GM19372 (cell line): ENCODE measurements around the gene PFDN5.
"Not testable (repeated sequence)": the region's sequence is repeated elsewhere in the genome, so short reads cannot be mapped to it uniquely, and the experiment has no call there.

Experiments used
- ATAC-seq: cut with Tn5 transposase; IDR thresholded peaks from one replicate; pipeline ENCODE4 v1.9.1; 2021; ENCODE audit warnings: mild to moderate bottlenecking, low read depth, moderate library complexity; ENCODE audit not compliant: unreplicated experiment

The PFDN5 gene

DNA sequence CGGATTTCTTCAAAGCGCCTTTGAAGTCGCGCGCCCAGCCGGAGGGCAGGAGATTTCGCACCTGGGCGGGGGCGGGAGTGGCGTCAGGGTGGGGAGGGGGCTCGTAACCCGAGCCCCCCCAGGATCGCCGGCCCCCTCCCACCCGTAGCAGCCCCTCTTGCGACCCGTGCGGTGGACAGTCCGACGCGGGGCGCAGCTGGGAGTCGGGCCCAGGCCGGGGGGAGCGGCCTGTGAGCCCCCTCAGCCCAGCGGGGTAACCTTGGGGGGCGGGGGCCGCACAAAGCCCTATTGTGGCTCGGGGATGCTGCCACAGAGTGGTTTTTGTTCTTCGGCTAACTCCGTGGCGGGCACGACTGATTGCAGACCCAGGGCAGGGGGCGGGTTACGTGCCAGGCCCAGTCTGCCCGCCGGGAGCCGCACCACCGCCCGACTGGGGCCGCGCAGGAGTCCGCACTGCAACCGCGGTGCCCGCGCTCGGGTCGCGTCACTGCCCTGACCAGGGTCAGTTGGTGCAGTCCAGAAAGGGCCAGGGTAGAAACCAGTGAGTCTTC, 30.2 kb downstream of the PFDN5 start:
- ATAC-seq, result no peak

DNA sequence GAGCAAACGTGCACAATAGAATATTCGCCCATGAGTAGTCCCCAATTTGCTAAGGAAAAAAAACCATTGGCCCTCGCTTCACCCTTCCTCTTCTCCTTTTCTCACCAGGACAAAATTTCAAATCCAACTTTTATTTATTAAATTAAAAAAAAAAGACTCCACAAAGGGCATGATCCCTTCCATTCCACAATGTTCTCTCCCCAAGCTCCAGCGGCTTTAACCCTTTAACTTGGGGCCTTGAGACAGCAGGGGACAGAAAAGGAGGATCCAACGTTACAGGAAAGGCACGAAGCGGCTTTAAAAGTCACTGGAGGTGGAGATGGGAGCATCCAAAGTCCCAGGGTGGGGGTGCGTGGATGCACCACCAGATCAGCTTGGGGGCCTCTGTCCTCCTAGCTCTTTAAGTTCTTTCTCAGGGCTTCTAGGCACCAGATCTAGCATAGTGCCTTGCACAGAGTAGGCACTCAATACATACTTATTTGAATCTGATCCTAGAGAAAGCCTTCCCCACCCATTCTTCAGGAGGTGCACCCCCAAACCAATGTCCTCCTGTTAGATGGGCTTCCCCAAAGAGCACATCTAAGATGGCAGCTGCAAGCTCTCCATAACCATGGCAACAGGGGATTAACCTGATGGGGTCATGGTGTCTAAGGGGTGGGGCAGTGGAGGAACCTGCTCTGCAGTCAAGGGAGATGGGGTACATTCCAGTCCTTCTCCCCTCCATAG, 31.3 kb downstream of the PFDN5 start:
- ATAC-seq, result no peak

GRCh38 chr12:53327435-53328042, 32.2 kb downstream of the PFDN5 start:
- no peak for ATAC-seq

DNA sequence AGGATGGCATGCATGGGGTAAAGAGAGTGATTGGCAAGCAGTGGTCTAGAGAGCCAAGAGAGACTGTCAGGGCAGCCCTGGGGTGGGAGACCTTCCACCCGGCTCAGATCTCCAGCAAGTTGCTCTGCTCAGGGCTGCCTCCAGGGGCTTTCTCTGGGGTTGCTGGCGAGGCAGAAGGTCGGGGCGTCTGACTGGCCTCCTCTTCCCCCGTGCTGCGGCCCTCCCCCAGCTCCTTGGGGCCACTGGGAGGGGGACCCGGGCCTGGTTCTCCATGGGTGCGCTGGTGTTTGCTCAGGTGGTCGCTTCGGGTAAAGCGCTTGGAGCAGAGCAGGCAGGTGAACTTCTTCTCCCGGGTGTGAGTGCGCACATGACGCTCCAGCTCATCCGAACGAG, 32.7 kb downstream of the PFDN5 start:
- ATAC-seq, result no peak

DNA sequence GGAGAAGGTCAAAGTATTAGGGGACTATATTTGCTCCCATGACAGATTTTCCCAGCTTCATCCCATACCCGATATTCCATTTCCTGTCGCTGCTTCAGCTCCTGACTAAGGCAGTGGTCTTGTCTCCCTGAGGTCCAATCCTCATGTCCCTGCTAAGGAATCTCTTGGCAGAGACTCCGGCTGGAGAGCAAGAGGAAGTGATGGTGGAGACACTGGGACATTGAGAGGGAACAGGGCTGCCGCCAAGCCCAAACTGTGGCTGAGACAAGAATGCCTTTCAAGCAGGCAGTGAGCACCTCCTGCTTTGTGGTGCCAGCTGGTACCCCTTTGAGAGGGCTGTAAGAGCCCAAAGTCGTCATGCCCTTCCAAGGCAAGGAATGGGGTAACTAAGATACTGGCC, 35.3 kb downstream of the PFDN5 start:
- no peak for ATAC-seq

DNA sequence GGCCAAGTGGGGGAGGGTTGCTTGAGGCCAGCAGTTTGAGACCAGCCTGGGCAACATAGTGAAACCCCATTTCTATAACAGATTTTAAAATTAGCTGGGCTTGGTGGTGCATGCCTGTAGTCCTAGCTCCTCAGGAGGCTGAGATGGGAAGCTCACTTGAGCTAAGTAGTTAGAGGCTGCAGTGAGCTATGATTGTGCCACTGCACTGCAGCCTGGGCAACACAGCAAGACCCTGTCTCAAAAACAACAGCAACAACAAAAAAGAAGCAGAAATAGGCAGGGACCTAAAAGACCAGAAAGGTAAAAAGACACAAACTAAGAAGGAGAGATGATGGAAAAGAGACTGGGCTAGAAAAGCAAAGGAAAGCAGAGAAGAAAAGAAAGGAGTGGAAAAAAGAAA, 37.0 kb downstream of the PFDN5 start:
- ATAC-seq, result not testable (repeated sequence)

DNA sequence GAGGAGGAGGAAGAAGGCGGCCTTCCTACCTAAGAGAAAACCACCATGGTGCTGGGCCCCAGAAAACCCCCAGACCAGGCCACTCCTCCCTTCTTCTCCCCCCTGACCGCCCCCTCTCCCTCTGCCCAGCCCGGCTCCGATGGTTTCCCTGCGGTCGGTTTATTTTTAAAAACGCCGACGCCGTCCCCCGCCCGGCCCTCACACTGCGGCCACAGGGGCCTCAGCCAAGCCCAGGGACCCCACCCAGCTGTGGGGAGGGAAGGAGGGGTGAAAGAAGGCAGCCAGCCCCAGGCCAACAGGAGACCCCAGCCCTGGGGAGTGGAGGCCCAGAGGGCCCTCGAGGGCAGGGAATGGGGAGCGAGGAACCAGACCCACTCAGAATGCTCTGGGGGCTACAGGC, 37.4 kb downstream of the PFDN5 start:
- ATAC-seq, result no peak

GRCh38 chr12:53333289-53333688, 37.9 kb downstream of the PFDN5 start:
- no peak for ATAC-seq

DNA sequence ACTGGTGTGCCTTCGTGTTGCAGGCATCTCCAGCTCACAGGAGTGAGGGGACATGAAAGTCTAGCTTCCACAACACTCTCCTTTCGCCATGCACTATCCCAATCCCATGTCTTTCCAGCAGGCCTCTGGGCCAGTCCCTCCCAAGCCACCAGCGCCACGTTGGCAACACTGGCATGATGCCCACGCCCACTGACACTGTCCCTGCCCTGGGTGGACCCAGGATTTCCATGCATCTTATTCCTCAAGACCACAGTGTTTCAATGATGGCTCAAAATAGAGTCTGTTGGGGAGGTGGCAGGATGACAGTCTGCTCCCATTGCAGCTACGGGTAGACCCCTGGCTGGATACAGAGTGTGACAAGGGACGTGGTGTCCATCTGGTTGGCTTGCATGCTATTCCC, 38.5 kb downstream of the PFDN5 start:
- ATAC-seq, result no peak

- no peak for ATAC-seq
Measured at GRCh38 chr12:53334822-53335221, 39.5 kb downstream of the PFDN5 start.

- ATAC-seq, result no peak
Measured at GRCh38 chr12:53336181-53336681, 40.9 kb downstream of the PFDN5 start, which contains the start of gene SP7. SP7 (minus strand) TSS chr12:53336354; CDS start chr12:53335646, 708 bp downstream.

DNA sequence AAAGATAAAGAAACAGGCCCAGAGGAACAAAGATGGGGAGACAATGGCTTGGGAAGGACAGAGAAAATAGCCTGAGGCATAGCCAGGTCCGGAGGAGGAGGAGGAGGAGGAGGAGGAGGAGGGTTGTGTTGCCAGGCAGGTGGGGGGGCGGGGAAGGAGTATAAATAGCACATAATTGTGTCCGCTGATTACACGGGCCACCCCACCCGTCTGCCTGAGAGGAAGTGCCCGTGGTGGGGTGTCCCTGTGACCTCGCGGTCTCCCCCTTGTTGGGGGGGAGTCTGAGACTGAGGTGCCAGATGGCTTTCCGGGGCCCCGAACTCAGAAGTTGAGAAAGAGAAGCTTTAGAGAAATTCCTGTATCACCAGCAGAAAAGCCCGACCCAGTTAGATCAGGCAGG, 42.7 kb downstream of the PFDN5 start:
- no peak for ATAC-seq

GRCh38 chr12:53338916-53339315, 43.6 kb downstream of the PFDN5 start:
- no peak for ATAC-seq

DNA sequence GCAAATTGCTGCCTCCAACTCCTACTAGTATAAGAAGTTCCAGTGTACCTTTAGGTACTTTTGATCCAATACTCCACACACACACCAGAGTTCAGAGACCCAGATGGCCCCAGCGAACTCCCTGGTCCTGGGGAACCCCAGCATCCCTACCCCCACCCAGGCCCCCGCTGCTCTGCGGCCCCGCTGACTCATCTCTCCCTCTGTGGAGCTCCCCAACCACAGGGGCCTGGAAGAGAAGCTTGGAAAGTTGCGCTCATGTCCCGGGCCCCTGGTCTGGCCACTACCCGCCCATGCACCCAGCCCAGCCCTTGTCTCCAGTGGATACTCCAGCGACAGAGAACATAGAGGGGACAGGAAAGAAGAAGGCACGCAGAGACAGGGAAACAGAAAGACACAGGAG, 45.1 kb downstream of the PFDN5 start:
- ATAC-seq, result no peak

GRCh38 chr12:53343449-53343848, 48.1 kb downstream of the PFDN5 start:
- no peak for ATAC-seq

- ATAC-seq, result no peak
Measured at GRCh38 chr12:53343969-53344368, 48.6 kb downstream of the PFDN5 start.

- no peak for ATAC-seq
Measured at GRCh38 chr12:53344487-53344823, 49.1 kb downstream of the PFDN5 start.

DNA sequence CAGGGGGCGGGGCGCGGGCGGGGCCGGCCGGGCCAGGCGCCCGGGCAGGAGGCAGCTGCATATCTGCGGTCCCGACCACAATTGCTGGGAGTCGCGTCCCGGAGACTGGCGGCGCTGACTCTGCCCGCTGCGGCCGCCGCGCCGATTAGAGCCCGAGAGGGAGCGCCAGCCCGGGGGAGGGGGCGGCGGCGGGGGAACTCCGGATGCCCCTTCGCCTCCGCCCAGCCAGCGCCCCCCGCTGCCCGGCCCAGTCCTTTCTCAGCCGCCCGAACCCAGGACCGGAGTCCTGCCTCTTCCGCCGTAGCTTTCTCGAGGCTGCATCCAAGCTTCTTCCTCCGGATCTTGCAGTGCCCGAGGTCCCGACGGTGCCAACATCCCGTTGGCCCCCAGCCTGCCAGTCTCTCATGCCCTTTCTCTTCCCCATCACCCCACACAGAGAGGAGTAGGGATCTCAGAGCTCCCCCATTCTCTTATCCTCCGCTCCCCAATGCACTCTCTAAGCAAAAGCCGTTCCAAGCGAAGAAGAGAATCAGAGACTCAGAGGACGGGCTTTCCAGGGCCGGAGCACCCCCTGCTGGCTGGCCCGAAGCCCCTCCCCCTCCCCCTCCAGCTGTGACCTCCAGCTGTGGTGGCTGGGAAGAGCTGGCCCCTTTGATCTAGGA, 49.6 kb downstream of the PFDN5 start:
- no peak for ATAC-seq

- ATAC-seq, result no peak
Measured at GRCh38 chr12:53345486-53346188, 50.3 kb downstream of the PFDN5 start.

DNA sequence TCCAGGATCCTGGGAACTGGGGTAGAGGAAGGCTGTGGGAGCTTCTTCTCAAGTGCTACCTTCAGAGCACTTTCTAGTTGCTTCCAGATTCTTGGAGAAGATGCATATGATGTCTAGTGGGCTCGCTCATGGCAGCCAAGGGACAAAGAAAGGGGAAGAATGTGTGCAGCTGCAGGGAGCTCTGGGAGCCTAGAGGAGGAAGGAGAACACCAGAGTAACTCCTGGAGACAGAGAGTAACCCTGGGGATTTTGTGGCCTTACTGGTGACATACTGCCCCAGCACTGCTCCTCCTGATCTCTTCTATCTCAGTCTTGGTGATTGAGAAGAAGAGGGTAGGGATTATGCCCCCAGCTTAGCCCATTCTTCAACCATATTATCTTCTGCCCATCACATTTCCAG, 51.1 kb downstream of the PFDN5 start:
- ATAC-seq, result no peak

- ATAC-seq, result no peak
Measured at GRCh38 chr12:53347905-53348304, 52.6 kb downstream of the PFDN5 start.
